Measurements from ENCODE around the gene PHKG1.
"Not testable (repeated sequence)": the region's sequence is repeated elsewhere in the genome, so short reads cannot be mapped to it uniquely, and the experiment has no call there.

The PHKG1 gene

DNA sequence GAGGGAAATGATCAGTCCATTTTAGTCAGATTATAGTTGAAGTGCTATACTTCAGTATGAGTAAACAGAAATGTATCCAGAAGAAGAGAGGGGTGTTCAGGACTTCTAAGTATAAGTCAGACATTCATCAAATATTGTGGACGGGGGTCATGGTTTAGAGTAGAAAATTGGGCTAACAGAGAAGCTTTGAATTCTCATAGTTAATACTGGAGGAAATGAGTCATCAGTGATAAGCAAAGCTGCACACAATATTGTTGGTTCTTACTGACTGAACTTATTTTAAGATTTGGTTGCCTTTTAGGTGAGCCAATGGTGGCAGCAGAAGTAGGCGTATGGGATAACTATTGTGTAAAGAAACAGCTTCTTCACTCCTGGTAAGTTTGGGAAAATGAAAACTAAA lies 30.4 kb downstream of the PHKG1 start:
- peaks cover 0 to 14% of the 10 kb centered on the region in 2 donors for H3K4me1 ChIP-seq (ENCODE audit: control insufficient read depth in 1 of 2, insufficient read depth in 2 of 2, low read length in 2 of 2)
- no peaks in the 10 kb centered on the region for H3K27me3 ChIP-seq (ENCODE audit: low read depth, low read length)
- H3K4me3 ChIP-seq (ENCODE audit: low read depth in 1 of 2, low read length in 2 of 2) = no peak overlapping the region
- no peak overlapping the region for H3K27ac ChIP-seq (ENCODE audit: low read length)
- no peaks in the 10 kb centered on the region for H3K9me3 ChIP-seq (ENCODE audit: control insufficient read depth in 1 of 2, low read length in 2 of 2)
- H3K36me3 ChIP-seq (ENCODE audit: control insufficient read depth in 1 of 2, insufficient read depth in 2 of 2, low read length in 2 of 2) = peaks cover 34 to 49% of the 10 kb centered on the region in 2 donors

DNA sequence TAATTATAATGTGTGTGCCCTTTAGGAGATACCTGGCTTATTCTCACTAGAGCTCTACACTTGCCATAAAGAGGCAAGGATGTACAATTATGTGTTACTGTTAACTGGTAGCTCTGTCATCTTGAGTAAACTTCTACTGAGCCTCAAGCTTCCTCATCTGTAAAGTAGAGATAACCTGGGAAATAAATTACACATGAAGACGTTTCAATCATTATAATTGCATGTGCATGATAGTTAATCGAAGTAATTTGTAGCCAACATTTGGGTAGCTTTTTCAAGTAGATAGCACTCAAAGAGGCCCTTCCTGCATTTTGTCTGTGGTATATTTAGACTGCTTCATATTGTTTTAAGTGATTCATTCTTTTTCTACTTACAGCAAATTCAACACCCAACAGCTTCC lies 38.8 kb downstream of the PHKG1 start:
- Histone ChIP-seq H3K27ac (ENCODE audit: low read length) (no peak overlapping the region), H3K27me3 (ENCODE audit: low read depth, low read length) (no peaks in the 10 kb centered on the region), H3K4me3 (ENCODE audit: low read depth in 1 of 2, low read length in 2 of 2) (no peak overlapping the region), H3K36me3 (ENCODE audit: control insufficient read depth in 1 of 2, insufficient read depth in 2 of 2, low read length in 2 of 2) (peaks cover 21 to 51% of the 10 kb centered on the region in 2 donors), H3K4me1 (ENCODE audit: control insufficient read depth in 1 of 2, insufficient read depth in 2 of 2, low read length in 2 of 2) (peaks cover 4 to 17% of the 10 kb centered on the region in 2 donors), H3K9me3 (ENCODE audit: control insufficient read depth in 1 of 2, low read length in 2 of 2) (no peaks in the 10 kb centered on the region)

DNA sequence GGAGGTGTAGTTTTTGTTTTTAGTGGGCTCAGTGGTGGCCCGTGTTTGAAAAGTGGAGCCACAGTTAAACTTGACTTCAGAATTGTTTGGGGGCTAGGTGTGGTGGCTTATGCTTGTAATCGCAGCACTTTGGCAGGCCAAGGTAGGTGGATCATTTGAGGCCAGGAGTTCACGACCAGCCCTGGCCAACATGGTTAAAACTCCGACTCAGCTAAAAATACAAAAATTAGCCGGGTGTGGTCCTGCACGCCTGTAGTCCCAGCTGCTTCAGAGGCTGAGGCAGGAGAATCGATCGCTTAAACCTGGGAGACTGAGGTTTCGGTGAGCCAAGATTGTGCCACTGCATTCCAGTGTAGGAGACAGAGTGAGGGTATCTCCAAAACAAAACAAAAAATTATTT lies 39.4 kb downstream of the PHKG1 start:
- Histone ChIP-seq H3K36me3 (ENCODE audit: control insufficient read depth in 1 of 2, insufficient read depth in 2 of 2, low read length in 2 of 2) (peaks cover 20 to 46% of the 10 kb centered on the region in 2 donors), H3K4me1 (ENCODE audit: control insufficient read depth in 1 of 2, insufficient read depth in 2 of 2, low read length in 2 of 2) (peaks cover 4 to 22% of the 10 kb centered on the region in 2 donors), H3K27me3 (ENCODE audit: low read depth, low read length) (no peaks in the 10 kb centered on the region), H3K9me3 (ENCODE audit: control insufficient read depth in 1 of 2, low read length in 2 of 2) (no peaks in the 10 kb centered on the region), H3K27ac (ENCODE audit: low read length) (no peak overlapping the region), H3K4me3 (ENCODE audit: low read depth in 1 of 2, low read length in 2 of 2) (peak overlapping the region in 1 of 2 donors; percentile 94)

DNA sequence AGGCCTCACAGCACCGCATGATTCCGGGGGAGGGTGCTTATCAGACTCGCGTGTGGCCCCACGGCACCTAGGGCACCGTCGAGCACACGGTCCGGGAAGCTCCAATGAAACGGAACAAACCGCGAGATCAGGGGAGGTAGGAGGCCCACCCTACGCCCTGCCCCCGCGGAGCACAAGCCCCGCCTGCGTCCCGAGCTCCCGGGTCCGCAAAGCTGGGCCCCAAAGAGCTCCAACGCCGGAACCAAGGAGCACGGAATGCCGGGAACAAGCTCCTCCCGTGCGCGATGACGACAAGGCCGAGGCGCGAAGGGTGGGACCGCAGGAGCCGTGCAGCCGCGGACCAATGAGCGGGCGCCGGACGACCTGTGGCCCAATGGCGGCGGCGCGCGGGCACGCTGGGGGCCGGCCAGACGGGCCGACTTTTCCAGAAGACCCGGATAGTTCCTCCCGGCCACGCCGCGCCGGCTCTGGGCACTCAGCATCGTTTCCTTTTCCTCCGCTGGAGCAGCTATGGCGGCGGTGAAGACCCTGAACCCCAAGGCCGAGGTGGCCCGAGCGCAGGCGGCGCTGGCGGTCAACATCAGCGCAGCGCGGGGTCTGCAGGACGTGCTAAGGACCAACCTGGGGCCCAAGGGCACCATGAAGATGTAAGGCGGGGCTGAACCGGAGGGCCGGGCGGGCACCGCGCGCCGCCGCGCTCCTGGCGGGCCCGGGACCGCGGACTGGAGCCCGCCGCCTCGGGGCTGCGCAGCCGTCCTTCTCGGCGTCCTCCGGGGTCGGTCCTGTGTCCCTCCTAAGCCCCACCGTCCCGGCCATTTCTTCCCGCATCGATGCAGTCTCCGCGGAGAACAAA lies 41.2 kb downstream of the PHKG1 start, which contains the start of the genes CCT6A and PSPH:
CCT6A (plus strand) TSS at position 427 of the 853 bp plus-strand sequence; CDS start at position 511, 84 bp downstream.
PSPH (minus strand) TSS at position 106 of the 853 bp plus-strand sequence. CDS start 30,232 bp downstream, outside the sequence.
- H3K27me3 ChIP-seq (ENCODE audit: low read depth, low read length) = no peaks in the 10 kb centered on the region
- peak within 1 kb of the TSS; percentile 90 for H3K27ac ChIP-seq (ENCODE audit: low read length)
- H3K4me3 ChIP-seq (ENCODE audit: low read depth in 1 of 2, low read length in 2 of 2) = peak within 1 kb of the TSS; percentile 85 to 94
- peaks cover 13 to 28% of the 10 kb centered on the region in 2 donors for H3K36me3 ChIP-seq (ENCODE audit: control insufficient read depth in 1 of 2, insufficient read depth in 2 of 2, low read length in 2 of 2)
- H3K9me3 ChIP-seq (ENCODE audit: control insufficient read depth in 1 of 2, low read length in 2 of 2) = no peaks in the 10 kb centered on the region
- peaks cover 4 to 29% of the 10 kb centered on the region in 2 donors for H3K4me1 ChIP-seq (ENCODE audit: control insufficient read depth in 1 of 2, insufficient read depth in 2 of 2, low read length in 2 of 2)

DNA sequence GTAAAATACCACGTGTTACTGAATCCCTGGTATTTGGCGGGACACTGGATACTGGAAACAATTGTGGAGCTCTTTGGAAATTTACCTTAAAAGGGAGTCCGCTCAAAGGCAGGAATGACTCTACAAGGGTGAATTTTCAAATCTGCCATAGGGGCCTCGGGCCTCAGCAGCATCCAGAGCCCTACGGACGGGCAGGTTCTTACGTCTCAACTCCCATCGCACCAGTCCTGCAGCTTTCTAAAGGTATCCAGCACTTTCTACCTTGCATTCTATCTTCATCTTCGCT lies 41.8 kb downstream of the PHKG1 start:
- Histone ChIP-seq H3K27me3 (ENCODE audit: low read depth, low read length) (no peaks in the 10 kb centered on the region), H3K4me1 (ENCODE audit: control insufficient read depth in 1 of 2, insufficient read depth in 2 of 2, low read length in 2 of 2) (peaks cover 4 to 29% of the 10 kb centered on the region in 2 donors), H3K9me3 (ENCODE audit: control insufficient read depth in 1 of 2, low read length in 2 of 2) (no peaks in the 10 kb centered on the region), H3K27ac (ENCODE audit: low read length) (peak overlapping the region; percentile 90), H3K4me3 (ENCODE audit: low read depth in 1 of 2, low read length in 2 of 2) (peak overlapping the region; percentile 85 to 94), H3K36me3 (ENCODE audit: control insufficient read depth in 1 of 2, insufficient read depth in 2 of 2, low read length in 2 of 2) (peaks cover 10 to 23% of the 10 kb centered on the region in 2 donors)

DNA sequence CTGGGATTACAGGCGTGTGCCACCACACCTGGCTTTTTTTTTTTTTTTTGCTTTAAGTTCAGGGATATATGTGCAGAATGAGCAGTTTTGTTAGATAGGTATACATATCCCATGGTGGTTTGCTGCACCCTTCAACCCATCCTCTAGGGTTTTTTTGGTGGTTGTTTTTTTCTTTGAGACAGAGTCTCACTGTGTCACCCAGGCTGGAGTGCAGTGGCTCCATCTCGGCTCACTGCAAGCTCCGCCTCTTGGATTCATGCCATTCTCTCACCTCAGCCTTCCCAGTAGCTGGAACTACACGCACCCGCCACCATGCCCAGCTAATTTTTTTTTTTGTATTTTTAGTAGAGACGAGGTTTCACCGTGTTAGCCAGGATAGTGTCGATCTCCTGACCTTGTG lies 44.0 kb downstream of the PHKG1 start:
- not testable (repeated sequence) for H3K27ac ChIP-seq (ENCODE audit: low read length); H3K27me3 ChIP-seq (ENCODE audit: low read depth, low read length); H3K9me3 ChIP-seq (ENCODE audit: control insufficient read depth in 1 of 2, low read length in 2 of 2); H3K4me3 ChIP-seq (ENCODE audit: low read depth in 1 of 2, low read length in 2 of 2); H3K36me3 ChIP-seq (ENCODE audit: control insufficient read depth in 1 of 2, insufficient read depth in 2 of 2, low read length in 2 of 2)
- peaks cover 4 to 29% of the 10 kb centered on the region in 2 donors for H3K4me1 ChIP-seq (ENCODE audit: control insufficient read depth in 1 of 2, insufficient read depth in 2 of 2, low read length in 2 of 2)

DNA sequence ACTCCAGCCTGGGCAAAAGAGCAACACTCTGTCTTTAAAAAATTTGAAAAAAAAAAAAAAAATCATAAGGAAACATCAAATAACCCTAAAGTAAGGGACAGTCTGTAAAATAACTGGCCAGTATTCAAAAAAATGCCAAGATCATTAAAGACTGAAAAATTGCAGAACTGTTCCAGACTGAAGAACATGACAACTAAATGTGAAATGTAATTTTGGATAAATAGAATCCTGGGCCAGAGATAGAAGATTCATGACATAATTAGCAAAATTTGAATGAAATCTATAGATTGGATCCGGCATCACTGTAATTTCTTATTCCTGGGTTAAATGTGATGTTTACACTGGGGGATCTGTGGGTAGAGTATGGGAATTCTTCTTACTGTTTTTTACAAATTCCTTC lies 44.5 kb downstream of the PHKG1 start:
- Histone ChIP-seq H3K36me3 (ENCODE audit: control insufficient read depth in 1 of 2, insufficient read depth in 2 of 2, low read length in 2 of 2) (peaks cover 0 to 2% of the 10 kb centered on the region in 2 donors), H3K4me1 (ENCODE audit: control insufficient read depth in 1 of 2, insufficient read depth in 2 of 2, low read length in 2 of 2) (peaks cover 3 to 28% of the 10 kb centered on the region in 2 donors), H3K4me3 (ENCODE audit: low read depth in 1 of 2, low read length in 2 of 2) (no peak overlapping the region), H3K9me3 (ENCODE audit: control insufficient read depth in 1 of 2, low read length in 2 of 2) (no peaks in the 10 kb centered on the region), H3K27me3 (ENCODE audit: low read depth, low read length) (no peaks in the 10 kb centered on the region), H3K27ac (ENCODE audit: low read length) (no peak overlapping the region)

DNA sequence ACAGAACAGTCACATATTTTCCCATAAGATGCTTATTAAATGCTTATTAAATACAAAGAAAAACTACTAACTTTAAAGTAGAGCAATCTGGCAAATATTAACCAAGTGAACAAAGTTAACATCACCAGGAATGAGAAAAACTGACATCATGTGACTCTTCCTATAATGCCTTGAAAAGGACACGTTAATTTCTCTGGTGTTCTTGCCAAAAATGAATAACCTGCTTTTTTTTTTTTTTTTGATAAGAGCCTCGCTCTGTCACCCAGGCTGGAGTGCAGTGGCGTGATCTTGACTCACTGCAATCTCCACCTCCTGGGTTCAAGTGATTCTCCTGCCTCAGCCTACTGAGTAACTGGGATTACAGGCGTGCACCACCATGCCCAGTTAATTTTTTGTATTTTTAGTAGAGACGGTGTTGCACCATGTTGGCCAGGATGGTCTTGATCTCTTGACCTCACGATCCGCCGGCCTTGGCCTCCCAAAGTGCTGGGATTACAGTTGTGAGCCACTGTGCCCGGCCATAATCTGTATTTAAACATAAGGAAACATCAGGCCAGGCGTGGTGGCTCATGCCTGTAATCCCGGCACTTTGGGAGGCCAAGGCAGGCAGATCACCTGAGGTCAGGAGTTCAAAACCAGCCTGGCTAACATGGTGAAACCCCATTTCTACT lies 45.2 kb downstream of the PHKG1 start:
- not testable (repeated sequence) for H3K4me3 ChIP-seq (ENCODE audit: low read depth in 1 of 2, low read length in 2 of 2); H3K9me3 ChIP-seq (ENCODE audit: control insufficient read depth in 1 of 2, low read length in 2 of 2); H3K36me3 ChIP-seq (ENCODE audit: control insufficient read depth in 1 of 2, insufficient read depth in 2 of 2, low read length in 2 of 2); H3K27me3 ChIP-seq (ENCODE audit: low read depth, low read length)
- Histone ChIP-seq H3K4me1 (ENCODE audit: control insufficient read depth in 1 of 2, insufficient read depth in 2 of 2, low read length in 2 of 2) (peaks cover 0 to 22% of the 10 kb centered on the region in 2 donors), H3K27ac (ENCODE audit: low read length) (peak overlapping the region; percentile 31)

DNA sequence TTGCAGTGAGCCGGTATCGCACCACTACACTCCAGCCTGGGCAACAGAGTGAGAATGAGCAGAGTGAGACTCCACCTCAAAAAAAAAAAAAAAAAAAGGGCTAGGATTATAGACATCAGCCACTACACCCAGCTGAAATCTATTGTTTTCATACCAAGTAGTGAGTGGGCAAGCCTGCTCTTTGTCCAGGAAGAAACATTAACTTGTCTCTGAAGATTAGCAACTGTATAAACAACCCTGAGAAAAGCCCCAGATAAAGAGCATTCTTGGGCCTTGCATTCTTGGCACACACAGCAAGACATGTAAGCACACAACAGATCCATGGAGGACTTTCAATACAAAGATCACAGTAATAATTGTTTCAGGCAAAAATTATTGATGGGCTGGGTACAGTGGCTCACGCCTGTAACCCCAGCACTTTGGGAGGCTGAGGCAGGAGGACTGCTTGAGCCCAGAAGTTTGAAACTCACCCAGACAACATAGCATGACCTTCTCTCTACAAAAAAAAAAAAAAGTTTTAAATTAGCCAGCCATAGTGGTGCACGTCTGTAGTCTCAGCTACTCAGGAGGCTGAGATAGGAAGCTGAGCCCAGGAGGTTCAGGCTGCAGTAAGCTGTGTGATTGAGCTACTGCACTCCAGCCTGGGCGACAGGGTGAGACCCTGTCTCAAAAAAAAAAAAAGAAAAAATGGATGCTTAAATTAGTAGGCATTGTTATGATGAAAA lies 45.9 kb downstream of the PHKG1 start:
- Histone ChIP-seq H3K4me3 (ENCODE audit: low read depth in 1 of 2, low read length in 2 of 2) (no peak overlapping the region), H3K36me3 (ENCODE audit: control insufficient read depth in 1 of 2, insufficient read depth in 2 of 2, low read length in 2 of 2) (no peaks in the 10 kb centered on the region), H3K4me1 (ENCODE audit: control insufficient read depth in 1 of 2, insufficient read depth in 2 of 2, low read length in 2 of 2) (peaks cover 0 to 18% of the 10 kb centered on the region in 2 donors), H3K27ac (ENCODE audit: low read length) (peak overlapping the region; percentile 31), H3K27me3 (ENCODE audit: low read depth, low read length) (no peaks in the 10 kb centered on the region), H3K9me3 (ENCODE audit: control insufficient read depth in 1 of 2, low read length in 2 of 2) (no peaks in the 10 kb centered on the region)

DNA sequence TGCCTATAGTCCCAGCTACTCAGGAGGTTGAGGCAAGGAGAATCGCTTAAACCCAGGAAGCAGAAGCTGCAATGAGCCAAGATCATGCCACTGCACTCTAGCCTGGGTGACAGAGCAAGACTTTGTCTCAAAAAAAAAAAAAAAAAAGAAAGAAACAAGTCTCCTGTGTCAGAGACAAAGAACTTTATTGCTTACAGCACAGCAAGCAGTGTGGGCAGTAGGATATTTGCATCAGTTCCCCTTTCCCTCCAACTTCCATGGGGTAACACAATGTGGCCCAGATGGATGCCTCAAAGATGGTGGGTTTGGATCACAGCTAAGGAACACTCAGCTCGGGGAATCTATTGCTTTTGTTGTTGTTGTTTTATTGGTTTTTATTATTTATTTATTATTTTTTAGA lies 47.0 kb downstream of the PHKG1 start:
- H3K36me3 ChIP-seq (ENCODE audit: control insufficient read depth in 1 of 2, insufficient read depth in 2 of 2, low read length in 2 of 2); H3K27me3 ChIP-seq (ENCODE audit: low read depth, low read length); H3K4me3 ChIP-seq (ENCODE audit: low read depth in 1 of 2, low read length in 2 of 2); H3K9me3 ChIP-seq (ENCODE audit: control insufficient read depth in 1 of 2, low read length in 2 of 2); H3K27ac ChIP-seq (ENCODE audit: low read length): not testable (repeated sequence)
- H3K4me1 ChIP-seq (ENCODE audit: control insufficient read depth in 1 of 2, insufficient read depth in 2 of 2, low read length in 2 of 2) = peaks cover 0 to 18% of the 10 kb centered on the region in 2 donors

DNA sequence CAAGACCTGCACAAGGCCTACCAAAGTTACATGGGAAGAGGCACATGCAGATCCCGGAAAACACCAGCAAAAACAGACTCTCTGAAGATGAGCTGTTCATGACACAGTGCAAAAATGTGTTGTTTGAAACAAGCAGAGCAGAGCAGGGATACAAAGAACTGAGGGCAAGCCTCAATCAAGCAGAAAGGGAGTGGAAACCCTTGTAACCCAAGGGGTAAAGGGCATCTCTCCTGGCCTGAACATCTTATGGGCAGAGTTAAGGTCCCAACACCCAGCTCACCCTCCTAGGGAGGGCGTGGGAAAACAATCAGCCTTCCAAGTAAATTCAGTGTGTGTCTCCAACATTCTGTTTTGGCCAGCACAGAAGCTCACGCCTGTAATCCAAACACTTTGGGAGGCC lies 52.0 kb downstream of the PHKG1 start:
- no peak overlapping the region for H3K27ac ChIP-seq (ENCODE audit: low read length)
- H3K36me3 ChIP-seq (ENCODE audit: control insufficient read depth in 1 of 2, insufficient read depth in 2 of 2, low read length in 2 of 2) = no peaks in the 10 kb centered on the region
- no peaks in the 10 kb centered on the region for H3K9me3 ChIP-seq (ENCODE audit: control insufficient read depth in 1 of 2, low read length in 2 of 2)

More for the DNA sequence above, 52.0 kb downstream of the PHKG1 start:
- Histone ChIP-seq H3K4me1 (ENCODE audit: control insufficient read depth in 1 of 2, insufficient read depth in 2 of 2, low read length in 2 of 2) (no peaks in the 10 kb centered on the region), H3K27me3 (ENCODE audit: low read depth, low read length) (no peaks in the 10 kb centered on the region), H3K4me3 (ENCODE audit: low read depth in 1 of 2, low read length in 2 of 2) (no peak overlapping the region)

Data from muscle layer of duodenum (tissue), 2 donors.